GM12878 (cell line): ENCODE measurements around the gene CARD14.
"Not testable (repeated sequence)": the region's sequence is repeated elsewhere in the genome, so short reads cannot be mapped to it uniquely, and the experiment has no call there.

ENCODE experiments used
- NFXL1 ChIP-seq: fragments of 450-650 bp; IDR thresholded peaks from 2 replicates; pipeline ENCODE4 v1.6.1; 2017; ENCODE audit warnings: antibody characterized with exemption, mild to moderate bottlenecking, borderline replicate concordance
- TF ChIP-seq, protein P1 (sequence below): fragments of 450-650 bp; IDR thresholded peaks from 2 replicates; pipeline ENCODE4 v1.6.1; 2014; ENCODE audit warnings: mild to moderate bottlenecking
- TF ChIP-seq, protein P2 (sequence below), 3 experiments: IDR thresholded peaks in 2 of 3; conservative IDR thresholded peaks in 1 of 3; 2 replicates each; pipeline ENCODE4 v1.5.1; 2011; ENCODE audit warnings: low read depth in 3 of 3, low read length in 3 of 3, mild to moderate bottlenecking in 3 of 3, control low read depth in 2 of 3, moderate library complexity in 2 of 3, inconsistent platforms in 1 of 3, mixed read lengths in 1 of 3; ENCODE audit not compliant: control insufficient read depth in 2 of 3, insufficient read depth in 1 of 3; ENCODE audit errors: extremely low read depth in 1 of 3

DNA sequence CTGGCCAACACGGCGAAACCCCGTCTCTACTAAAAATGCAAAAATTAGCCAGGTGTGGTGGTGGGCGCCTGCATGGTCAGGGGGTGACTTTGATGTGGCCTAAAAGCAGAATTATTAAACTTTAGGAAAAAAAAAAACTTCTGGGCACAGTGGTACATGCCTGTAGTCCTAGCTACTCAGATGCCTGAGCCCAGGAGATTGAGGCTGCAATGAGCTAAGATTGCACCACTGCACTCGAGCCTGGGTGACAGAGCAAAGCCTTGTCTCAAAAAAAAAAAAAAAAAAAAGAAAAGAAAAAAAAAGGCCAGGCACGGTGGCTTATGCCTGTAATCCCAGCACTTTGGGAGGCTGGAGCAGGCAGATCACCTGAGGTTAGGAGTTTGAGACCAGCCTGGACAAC lies 29.5 kb downstream of the CARD14 start:
- TF ChIP-seq NFXL1 = not testable (repeated sequence)
- TF ChIP-seq, protein P1, sequence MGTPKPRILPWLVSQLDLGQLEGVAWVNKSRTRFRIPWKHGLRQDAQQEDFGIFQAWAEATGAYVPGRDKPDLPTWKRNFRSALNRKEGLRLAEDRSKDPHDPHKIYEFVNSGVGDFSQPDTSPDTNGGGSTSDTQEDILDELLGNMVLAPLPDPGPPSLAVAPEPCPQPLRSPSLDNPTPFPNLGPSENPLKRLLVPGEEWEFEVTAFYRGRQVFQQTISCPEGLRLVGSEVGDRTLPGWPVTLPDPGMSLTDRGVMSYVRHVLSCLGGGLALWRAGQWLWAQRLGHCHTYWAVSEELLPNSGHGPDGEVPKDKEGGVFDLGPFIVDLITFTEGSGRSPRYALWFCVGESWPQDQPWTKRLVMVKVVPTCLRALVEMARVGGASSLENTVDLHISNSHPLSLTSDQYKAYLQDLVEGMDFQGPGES = not testable (repeated sequence)
- TF ChIP-seq, protein P2, sequence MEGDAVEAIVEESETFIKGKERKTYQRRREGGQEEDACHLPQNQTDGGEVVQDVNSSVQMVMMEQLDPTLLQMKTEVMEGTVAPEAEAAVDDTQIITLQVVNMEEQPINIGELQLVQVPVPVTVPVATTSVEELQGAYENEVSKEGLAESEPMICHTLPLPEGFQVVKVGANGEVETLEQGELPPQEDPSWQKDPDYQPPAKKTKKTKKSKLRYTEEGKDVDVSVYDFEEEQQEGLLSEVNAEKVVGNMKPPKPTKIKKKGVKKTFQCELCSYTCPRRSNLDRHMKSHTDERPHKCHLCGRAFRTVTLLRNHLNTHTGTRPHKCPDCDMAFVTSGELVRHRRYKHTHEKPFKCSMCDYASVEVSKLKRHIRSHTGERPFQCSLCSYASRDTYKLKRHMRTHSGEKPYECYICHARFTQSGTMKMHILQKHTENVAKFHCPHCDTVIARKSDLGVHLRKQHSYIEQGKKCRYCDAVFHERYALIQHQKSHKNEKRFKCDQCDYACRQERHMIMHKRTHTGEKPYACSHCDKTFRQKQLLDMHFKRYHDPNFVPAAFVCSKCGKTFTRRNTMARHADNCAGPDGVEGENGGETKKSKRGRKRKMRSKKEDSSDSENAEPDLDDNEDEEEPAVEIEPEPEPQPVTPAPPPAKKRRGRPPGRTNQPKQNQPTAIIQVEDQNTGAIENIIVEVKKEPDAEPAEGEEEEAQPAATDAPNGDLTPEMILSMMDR (IDR thresholded peaks at IDR 0.05 in 2 of 3, conservative IDR thresholded peaks at IDR 0.05 in 1 of 3; ENCODE audit: control insufficient read depth in 2 of 3, extremely low read depth in 1 of 3, insufficient read depth in 1 of 3, low read depth in 3 of 3, low read length in 3 of 3) = not testable (repeated sequence)
